Brain microvascular endothelial cell (primary cell): ENCODE results near the gene NTRK3.

ENCODE experiments used
- DNase-seq: peaks from one replicate; pipeline ENCODE4 v3.0.0-alpha.2; 2020
- H3K27ac ChIP-seq: fragments of 250-450 bp; sonication (Bioruptor Pico); 2 replicates; pipeline ENCODE4 v1.5.1; 2020; ENCODE audit warnings: mild to moderate bottlenecking, moderate library complexity
- H3K27me3 ChIP-seq: fragments of 250-450 bp; sonication (Bioruptor Pico); replicated peaks from 2 replicates; pipeline ENCODE4 v1.5.1; 2020; ENCODE audit warnings: mild to moderate bottlenecking
- H3K36me3 ChIP-seq: fragments of 250-450 bp; sonication (Bioruptor Pico); replicated peaks from 2 replicates; pipeline ENCODE4 v1.5.1; 2020; ENCODE audit warnings: mild to moderate bottlenecking
- H3K4me3 ChIP-seq: 2 replicates; pipeline ENCODE4 v1.5.1; 2011; ENCODE audit warnings: low read depth, mild to moderate bottlenecking, control low read depth, low read length, moderate library complexity
- CTCF ChIP-seq: IDR thresholded peaks from 2 replicates; pipeline ENCODE4 v1.5.1; 2011; ENCODE audit warnings: low read depth, mild to moderate bottlenecking, moderate library complexity, low read length, control low read depth, inconsistent platforms; ENCODE audit errors: missing control alignments
- in situ Hi-C: cut with HindIII; loops from 2 replicates; pipeline ENCODE4 v1.10.0; 2017; ENCODE audit warnings: low sequenced_read_pairs, low pct_ligation_motif_present

Gene NTRK3

GRCh38 chr15:87938031-87938430 is 318.5 kb downstream of the NTRK3 start:
- in situ Hi-C loops = no loop called here
- Histone ChIP-seq H3K27me3 (no peaks in the 10 kb centered on the region), H3K36me3 (no peaks in the 10 kb centered on the region), H3K27ac (no peak overlapping the region), H3K4me3 (no peak overlapping the region)
- no peak for DNase-seq
- no peak for TF ChIP-seq CTCF

GRCh38 chr15:87935583-87935982 is 321.0 kb downstream of the NTRK3 start:
- Histone ChIP-seq H3K36me3 (no peaks in the 10 kb centered on the region), H3K27ac (no peak overlapping the region), H3K4me3 (no peak overlapping the region), H3K27me3 (no peaks in the 10 kb centered on the region)
- TF ChIP-seq CTCF = no peak
- DNase-seq = no peak
- in situ Hi-C loops = no loop called here

- no peaks in the 10 kb centered on the region for H3K27me3 ChIP-seq
- no peak for TF ChIP-seq CTCF
- DNase-seq = no peak
- H3K27ac ChIP-seq = no peak overlapping the region
- in situ Hi-C loops = no loop called here
- H3K4me3 ChIP-seq = no peak overlapping the region
- no peaks in the 10 kb centered on the region for H3K36me3 ChIP-seq
These were observed 325.0 kb downstream of the NTRK3 start for GRCh38 chr15:87931584-87931983.

- no peak overlapping the region for H3K4me3 ChIP-seq
- in situ Hi-C loops = no loop called here
- H3K36me3 ChIP-seq = no peaks in the 10 kb centered on the region
- DNase-seq = no peak
- no peak for TF ChIP-seq CTCF
- H3K27ac ChIP-seq = no peak overlapping the region
- H3K27me3 ChIP-seq = no peaks in the 10 kb centered on the region
These were observed 326.1 kb downstream of the NTRK3 start for GRCh38 chr15:87930457-87930856.

- no peak overlapping the region for H3K4me3 ChIP-seq
- DNase-seq = no peak
- in situ Hi-C loops = no loop called here
- H3K27ac ChIP-seq = no peak overlapping the region
- no peaks in the 10 kb centered on the region for H3K27me3 ChIP-seq
- TF ChIP-seq CTCF = no peak
- H3K36me3 ChIP-seq = no peaks in the 10 kb centered on the region
These were observed 326.7 kb downstream of the NTRK3 start for GRCh38 chr15:87929841-87930240.

GRCh38 chr15:87924433-87924832 is 332.1 kb downstream of the NTRK3 start:
- Histone ChIP-seq H3K27me3 (no peaks in the 10 kb centered on the region), H3K27ac (no peak overlapping the region), H3K36me3 (no peaks in the 10 kb centered on the region), H3K4me3 (no peak overlapping the region)
- in situ Hi-C loops = no loop called here
- DNase-seq = no peak
- no peak for TF ChIP-seq CTCF
